GM19351 (cell line): ENCODE data around the gene ATRX.
A peak's percentile ranks its signal among the peaks of the same experiment; 100 is the strongest.
"Not testable (repeated sequence)": the region's sequence is repeated elsewhere in the genome, so short reads cannot be mapped to it uniquely, and the experiment has no call there.

ENCODE experiments used
- ATAC-seq: cut with Tn5 transposase; IDR thresholded peaks from one replicate; pipeline ENCODE4 v1.9.1; 2021; ENCODE audit warnings: mild to moderate bottlenecking, moderate library complexity; ENCODE audit not compliant: unreplicated experiment

Gene ATRX

DNA sequence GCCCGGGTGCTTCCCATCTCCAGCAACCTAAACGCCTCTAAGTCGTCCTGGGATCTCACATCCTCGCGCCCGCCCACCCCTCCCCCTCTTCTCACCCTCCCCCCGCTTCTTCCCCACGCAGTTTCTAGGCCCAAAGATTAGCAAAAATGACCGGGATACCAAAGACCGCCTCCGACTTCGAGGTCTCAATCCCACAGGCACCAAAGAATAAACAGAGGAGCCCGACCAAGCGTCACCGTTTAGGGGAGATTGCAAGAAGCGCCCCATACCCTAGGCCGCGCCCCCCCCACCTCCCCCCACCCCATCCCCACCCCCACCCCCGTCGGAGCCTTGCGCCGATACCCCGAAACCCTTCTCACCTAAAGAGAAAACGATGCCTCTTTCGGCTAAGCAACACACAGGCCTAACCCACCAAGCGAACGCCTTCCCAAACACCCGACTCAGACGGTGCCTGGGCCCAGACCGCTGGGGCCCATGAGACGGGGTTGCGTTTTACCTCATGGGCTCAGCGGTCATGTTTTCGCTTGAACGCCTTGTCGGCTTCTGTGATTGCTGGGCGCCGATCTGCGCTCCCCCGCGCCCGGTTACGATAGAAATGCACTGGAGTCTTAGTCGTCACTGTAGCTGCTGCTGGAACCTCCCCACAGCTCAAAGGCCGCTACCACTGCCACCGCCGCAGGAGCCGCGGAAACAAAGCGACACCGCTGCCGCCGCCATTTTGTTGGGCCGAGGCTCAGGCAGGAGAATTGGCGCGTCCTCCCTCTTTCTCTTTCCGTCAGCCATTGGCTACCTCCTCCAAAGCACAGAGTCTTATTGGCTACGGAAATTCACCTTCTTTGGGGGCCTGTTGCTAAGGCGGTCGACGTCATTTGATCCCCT is at the start of gene ATRX:
Gene ATRX, minus strand, starts transcription at position 731 of the 879 bp plus-strand sequence. Its CDS starts 215 bp downstream, at position 516.
- ATAC-seq, result peak; percentile 95

DNA sequence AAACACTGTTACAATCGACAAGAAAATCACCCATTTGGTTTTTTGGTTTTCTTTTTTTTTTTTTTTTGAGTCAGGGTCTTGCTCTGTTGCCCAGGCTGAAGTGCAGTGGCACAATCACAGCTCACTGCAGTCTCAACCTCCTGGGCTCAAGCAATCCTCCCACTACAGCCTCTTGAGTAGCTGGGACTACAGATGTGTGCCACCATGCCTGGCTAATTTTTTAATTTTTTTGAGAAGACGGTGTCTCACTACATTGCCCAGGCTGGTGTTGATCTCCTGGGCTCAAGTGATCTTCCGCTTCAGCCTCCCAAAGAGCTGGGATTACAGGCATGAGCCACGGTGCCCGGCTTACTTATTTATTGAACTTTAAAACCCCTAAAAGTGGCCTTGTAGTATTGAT is 45.5 kb upstream of the ATRX start:
- ATAC-seq, result not testable (repeated sequence)

GRCh38 chrX:77821989-77822388 is 36.0 kb upstream of the ATRX start:
- ATAC-seq, result not testable (repeated sequence)

DNA sequence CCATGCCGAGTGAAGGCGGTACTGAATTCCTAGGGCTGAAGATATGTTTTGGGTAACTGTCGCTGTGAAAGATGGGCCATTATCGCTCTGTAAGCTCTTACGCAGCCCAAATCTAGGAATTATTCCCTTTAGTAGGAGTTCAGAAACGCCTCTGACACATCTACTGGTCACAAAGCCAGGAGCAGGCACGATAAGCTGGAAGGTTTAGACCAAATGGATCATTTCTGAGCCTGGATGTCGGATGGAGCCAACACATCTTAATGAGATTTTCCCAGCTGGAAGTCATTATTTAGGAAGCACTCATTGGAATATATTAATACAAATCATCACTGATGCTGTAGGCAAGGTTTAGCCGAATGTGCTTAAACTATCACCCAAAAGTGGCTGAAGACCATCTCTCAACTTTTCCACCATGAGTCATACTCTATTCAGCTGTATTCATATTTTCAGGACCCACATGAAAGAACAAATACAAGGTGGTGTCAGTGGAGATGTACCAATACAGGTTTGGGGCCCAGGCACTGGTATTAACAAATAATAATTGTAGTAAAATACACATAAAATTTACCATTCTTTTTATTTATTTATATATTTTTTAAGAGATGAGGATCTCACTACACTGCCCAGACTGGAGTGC is 34.2 kb upstream of the ATRX start:
- ATAC-seq, result no peak

DNA sequence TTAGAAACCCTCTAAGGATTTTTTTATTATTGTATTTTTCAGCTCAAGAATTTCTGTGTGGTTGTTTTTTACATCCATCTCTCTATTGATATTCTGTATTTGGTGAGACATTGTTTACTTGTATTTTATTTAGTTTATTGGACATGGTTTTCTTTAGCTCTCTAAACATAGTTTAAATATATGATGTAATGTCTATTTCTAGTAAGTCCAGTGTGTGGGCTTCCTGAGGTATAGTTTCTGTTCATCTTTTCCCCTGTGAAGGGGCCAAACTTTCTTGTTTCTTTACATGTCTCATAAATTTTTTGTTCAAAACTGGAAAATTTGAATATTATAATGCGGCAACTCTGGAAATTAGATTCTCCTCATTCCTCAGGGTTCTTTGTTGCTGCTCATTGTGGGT is 28.2 kb upstream of the ATRX start:
- ATAC-seq, result peak; percentile 76

DNA sequence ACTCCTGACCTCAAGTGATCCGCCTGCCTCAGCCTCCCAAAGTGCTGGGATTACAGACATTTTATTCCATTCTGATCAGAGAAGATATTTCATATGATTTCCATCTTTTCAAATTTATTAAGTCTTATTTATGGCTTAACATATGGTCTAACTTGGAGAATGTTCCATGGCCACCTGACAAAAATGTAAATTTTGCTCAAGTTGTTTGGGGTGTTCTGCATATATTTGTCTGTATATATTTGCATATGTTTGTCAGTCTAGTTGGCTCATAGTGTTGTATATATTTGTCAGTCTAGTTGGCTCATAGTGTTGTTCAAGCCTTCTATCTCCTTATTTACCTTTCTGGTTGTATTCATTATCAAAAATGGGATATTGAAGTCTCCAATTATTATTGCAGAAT is 16.2 kb upstream of the ATRX start:
- ATAC-seq, result no peak

- ATAC-seq, result no peak
Measured at GRCh38 chrX:77795124-77795523, 9.1 kb upstream of the ATRX start.

DNA sequence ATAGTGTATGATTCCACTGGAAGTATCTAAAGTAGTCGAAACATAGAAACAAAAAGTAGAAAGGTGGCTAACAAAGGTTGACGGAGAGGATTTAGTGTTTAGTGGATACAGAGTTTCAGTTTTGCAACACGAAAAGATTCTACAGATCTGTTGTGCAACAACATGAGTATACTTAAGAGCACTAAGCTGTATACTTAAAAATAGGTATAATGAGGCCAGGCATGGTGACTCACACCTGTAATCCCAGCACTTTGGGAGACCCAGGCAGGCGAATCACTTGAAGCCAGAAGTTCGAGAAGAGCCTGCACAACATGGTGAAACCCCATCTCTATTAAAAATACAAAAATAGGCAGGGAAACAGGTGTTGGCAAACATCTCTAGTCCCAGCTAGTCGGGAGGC is 7.9 kb upstream of the ATRX start:
- ATAC-seq, result no peak

DNA sequence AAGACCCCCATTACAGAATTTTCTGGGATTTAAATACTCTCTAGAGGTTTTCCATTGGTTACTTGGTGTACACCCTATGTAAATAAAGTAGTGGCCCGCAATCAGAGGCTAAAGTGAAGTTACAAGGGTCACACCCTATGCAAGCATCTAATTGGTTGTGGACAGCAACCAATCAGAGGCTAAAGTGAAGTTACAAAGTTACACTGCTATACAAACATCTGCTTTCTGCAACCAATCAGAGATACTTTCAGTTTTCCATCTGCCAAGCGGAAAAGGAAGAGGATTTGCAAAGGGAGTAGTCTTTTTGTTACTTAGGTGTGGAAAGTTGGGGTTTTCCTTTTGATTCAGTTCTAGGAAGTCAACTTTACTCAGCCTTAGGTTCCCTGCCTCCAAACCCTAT is 2.0 kb upstream of the ATRX start:
- ATAC-seq, result no peak

DNA sequence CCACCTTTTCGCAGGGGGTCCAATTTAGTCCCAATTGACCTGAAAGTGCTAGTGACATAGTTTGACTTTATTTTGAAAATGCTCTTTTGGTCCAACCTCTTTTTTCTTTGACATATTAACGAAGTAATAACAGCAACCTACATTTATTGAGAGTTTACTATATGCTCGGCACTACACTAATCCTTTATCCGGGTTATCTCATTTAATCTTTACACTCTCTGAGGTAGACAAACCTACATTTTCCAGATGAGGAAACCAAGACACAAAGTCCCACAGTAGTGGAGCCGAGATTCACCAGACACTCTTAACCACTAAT is 307 bp upstream of the ATRX start:
- peak; percentile 6 for ATAC-seq

DNA sequence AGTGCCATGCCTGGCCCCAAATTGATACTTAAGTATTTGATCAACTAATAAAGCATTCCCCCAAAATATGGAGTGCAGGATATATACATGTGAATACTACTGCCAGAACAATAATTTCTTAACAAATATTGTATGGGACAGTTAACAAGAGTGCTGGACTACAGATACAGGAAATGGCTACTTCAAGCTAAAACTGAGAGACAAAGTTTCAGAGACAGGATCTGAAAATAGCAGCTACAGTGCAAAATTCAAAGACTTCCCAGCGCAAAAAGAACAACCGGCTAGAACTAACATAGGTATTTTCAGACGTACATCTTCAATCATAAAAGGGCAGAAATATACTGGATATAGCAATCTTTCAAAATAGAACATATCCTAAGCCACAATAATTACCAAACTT is 6.3 kb downstream of the ATRX start:
- no peak for ATAC-seq

DNA sequence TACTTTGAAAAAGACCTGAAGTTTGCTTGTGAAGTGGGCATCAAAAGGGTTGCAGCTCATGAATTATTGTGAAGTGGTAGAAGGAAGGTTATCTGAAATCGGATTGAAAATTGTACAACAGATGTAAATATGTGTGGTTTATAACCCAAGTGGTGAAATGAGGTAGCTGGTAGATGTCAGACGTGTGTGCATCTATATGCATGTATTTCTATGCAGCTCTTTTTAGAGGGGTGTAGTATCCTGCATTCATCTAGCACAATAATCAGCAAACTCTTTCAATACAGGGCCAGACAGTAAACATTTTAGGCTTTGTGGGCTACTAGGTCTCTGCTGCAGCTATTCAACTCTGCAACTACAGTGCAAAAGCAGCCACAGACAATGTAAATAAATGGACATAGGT is 9.4 kb downstream of the ATRX start:
- no peak for ATAC-seq

GRCh38 chrX:77771601-77772000 is 14.4 kb downstream of the ATRX start:
- ATAC-seq, result no peak

DNA sequence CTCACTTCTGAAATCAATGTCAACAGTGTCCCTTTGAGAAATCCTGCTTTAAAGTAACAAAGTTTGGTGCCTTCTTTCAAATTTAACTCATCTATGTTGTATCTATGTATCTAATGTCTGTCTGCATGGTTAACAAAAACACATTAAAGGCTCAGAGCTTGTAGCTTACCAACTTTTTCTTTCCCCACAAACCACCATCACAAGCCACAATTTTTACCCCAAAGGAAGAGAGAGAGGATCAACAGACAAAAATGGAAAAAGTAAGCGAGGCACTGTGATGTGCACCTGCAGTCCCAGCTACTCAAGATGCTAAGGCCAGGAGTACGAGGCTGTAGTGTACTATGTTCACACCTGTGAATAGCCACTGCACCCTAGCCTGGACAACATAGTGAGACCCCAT is 17.2 kb downstream of the ATRX start:
- ATAC-seq, result no peak

GRCh38 chrX:77766212-77766611 is 19.8 kb downstream of the ATRX start:
- ATAC-seq, result not testable (repeated sequence)

GRCh38 chrX:77755561-77755960 is 30.5 kb downstream of the ATRX start:
- ATAC-seq, result no peak

GRCh38 chrX:77753942-77754341 is 32.1 kb downstream of the ATRX start:
- not testable (repeated sequence) for ATAC-seq

- no peak for ATAC-seq
Measured at GRCh38 chrX:77749695-77750094, 36.3 kb downstream of the ATRX start.

DNA sequence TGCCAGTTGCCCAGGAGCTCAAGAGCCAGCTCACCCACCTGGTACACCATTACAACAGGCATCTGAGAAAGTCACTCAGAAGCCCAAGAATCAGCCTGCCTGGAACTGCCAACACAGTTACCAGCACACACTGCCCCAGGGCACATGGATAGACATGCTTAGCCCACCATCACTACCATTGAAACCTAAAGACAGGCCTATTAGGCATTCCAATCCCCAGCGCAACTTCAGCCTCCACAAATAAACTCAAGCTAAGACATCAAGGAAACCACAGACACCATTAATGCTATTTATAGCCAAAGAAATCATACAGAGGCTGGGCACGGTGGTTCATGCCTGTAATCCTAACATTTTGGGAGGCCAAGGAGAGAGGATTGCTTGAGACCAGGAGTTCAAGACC is 42.3 kb downstream of the ATRX start:
- no peak for ATAC-seq

GRCh38 chrX:77742788-77743476 is 43.1 kb downstream of the ATRX start:
- no peak for ATAC-seq

- ATAC-seq, result no peak
Measured at GRCh38 chrX:77740376-77740905, 45.6 kb downstream of the ATRX start.

- ATAC-seq, result no peak
Measured at GRCh38 chrX:77733342-77733741, 52.7 kb downstream of the ATRX start.
